GM12878 (cell line): ENCODE results near the gene IBA57. TPM values are rescaled to one million over a fixed set of nuclear protein-coding genes. Genes with fewer than 3 reads are reported as not detected.

ENCODE experiments used
- HDAC2 ChIP-seq: fragments of 200-600 bp; sonication (generic); IDR thresholded peaks from 2 replicates; pipeline ENCODE4 v1.6.1; 2017
- KDM1A ChIP-seq: fragments of 200-600 bp; sonication (generic); IDR thresholded peaks from 2 replicates; pipeline ENCODE4 v1.6.1; 2016; ENCODE audit warnings: borderline replicate concordance
- MEF2A ChIP-seq: IDR thresholded peaks from 2 replicates; pipeline ENCODE4 v1.6.1; 2011; ENCODE audit warnings: low read depth, mild to moderate bottlenecking, low read length, moderate library complexity; ENCODE audit not compliant: insufficient read depth
- NR2C2 ChIP-seq: IDR thresholded peaks from 2 replicates; pipeline ENCODE4 v1.6.1; 2011; ENCODE audit warnings: borderline replicate concordance, low read depth; ENCODE audit not compliant: control insufficient read depth, insufficient read length
- SMAD1 ChIP-seq: fragments of 450-650 bp; IDR thresholded peaks from 2 replicates; pipeline ENCODE4 v1.6.1; 2018; ENCODE audit warnings: mild to moderate bottlenecking, low read depth; ENCODE audit not compliant: partially characterized antibody
- YY1 ChIP-seq: IDR thresholded peaks from 2 replicates; pipeline ENCODE4 v1.6.1; 2011; ENCODE audit warnings: low read depth, mild to moderate bottlenecking, low read length
- ZNF274 ChIP-seq: IDR thresholded peaks from one replicate; pipeline ENCODE4 v1.8.0; 2011; ENCODE audit not compliant: insufficient read length, insufficient read depth
- polyA plus RNA-seq, 11 experiments: library from polyadenylated mRNA; depleted of rRNA in 4 of 11; unstranded in 6 of 11; stranded (reverse) in 5 of 11; fragments of >200 nt; fragmentation: Nextera tagmentation in 4 of 11; fragmentation: Illumina TruSeq in 1 of 11; extraction: Ambion mirVana in 4 of 11; extraction: Trizol in 1 of 11; gene quantifications; 1 replicate in 1 of 11; 2 replicates in 10 of 11; pipeline versions ENCODE4 v1.2.1 to v1.2.3, GENCODE V29; 2011 to 2016; ENCODE audit warnings: inconsistent platforms in 2 of 11, missing spikeins in 2 of 11, low read depth in 1 of 11
- total RNA-seq, 4 experiments: library from RNA; depleted of rRNA in 3 of 4; stranded (reverse); fragments of >200 nt in 3 of 4; fragmentation: Illumina TruSeq in 1 of 4; extraction: Trizol in 1 of 4; gene quantifications; 2 replicates each; pipeline versions ENCODE4 v1.2.1 to v1.2.3, GENCODE V29; 2013 to 2021
- TF ChIP-seq, protein P1 (sequence below): IDR thresholded peaks from 2 replicates; pipeline ENCODE4 v1.6.1; 2011; ENCODE audit warnings: low read depth, low read length, improper control_type of control experiment, borderline replicate concordance
- TF ChIP-seq, protein P2 (sequence below): fragments of 450-650 bp; IDR thresholded peaks from 2 replicates; pipeline ENCODE4 v1.6.1; 2018; ENCODE audit warnings: borderline replicate concordance, mild to moderate bottlenecking; ENCODE audit not compliant: partially characterized antibody
- TF ChIP-seq, protein P3 (sequence below): fragments of 450-650 bp; formaldehyde crosslinking; IDR thresholded peaks from 2 replicates; pipeline ENCODE4 v1.5.0; 2022; ENCODE audit warnings: mild to moderate bottlenecking, missing genetic modification characterization
- TF ChIP-seq, protein P4 (sequence below): fragments of 450-650 bp; IDR thresholded peaks from 2 replicates; pipeline ENCODE4 v1.6.1; 2016; ENCODE audit warnings: mild to moderate bottlenecking

Gene IBA57
- total and polyA plus RNA-seq, 10 of the 15 experiments (the other 5 are each of a cell fraction or from before 2014, with no cell fraction given), result 0.51 to 8.6 (median 3.7) TPM

DNA sequence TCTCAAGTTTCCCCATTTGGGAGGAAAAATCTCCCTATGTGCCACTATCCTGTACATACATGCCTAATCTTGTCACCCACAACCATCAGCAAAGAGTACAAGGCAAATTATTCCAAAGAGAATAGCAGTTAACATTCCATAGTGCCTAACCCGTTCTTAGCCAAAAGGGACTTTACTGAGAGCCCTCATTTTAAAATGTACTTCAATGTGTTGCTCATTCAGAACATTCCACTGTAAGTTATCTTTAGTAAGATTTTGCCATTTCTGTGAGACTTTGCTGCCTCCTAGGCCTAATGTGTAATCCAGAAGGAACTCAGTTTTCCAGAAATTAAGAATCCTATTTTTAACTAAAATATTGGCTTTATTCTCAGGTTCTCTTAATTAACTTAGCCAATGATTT is 45.3 kb upstream of the IBA57 start (continued):
- TF ChIP-seq, protein P1, sequence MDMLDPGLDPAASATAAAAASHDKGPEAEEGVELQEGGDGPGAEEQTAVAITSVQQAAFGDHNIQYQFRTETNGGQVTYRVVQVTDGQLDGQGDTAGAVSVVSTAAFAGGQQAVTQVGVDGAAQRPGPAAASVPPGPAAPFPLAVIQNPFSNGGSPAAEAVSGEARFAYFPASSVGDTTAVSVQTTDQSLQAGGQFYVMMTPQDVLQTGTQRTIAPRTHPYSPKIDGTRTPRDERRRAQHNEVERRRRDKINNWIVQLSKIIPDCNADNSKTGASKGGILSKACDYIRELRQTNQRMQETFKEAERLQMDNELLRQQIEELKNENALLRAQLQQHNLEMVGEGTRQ, result no peak
- TF ChIP-seq, protein P2, sequence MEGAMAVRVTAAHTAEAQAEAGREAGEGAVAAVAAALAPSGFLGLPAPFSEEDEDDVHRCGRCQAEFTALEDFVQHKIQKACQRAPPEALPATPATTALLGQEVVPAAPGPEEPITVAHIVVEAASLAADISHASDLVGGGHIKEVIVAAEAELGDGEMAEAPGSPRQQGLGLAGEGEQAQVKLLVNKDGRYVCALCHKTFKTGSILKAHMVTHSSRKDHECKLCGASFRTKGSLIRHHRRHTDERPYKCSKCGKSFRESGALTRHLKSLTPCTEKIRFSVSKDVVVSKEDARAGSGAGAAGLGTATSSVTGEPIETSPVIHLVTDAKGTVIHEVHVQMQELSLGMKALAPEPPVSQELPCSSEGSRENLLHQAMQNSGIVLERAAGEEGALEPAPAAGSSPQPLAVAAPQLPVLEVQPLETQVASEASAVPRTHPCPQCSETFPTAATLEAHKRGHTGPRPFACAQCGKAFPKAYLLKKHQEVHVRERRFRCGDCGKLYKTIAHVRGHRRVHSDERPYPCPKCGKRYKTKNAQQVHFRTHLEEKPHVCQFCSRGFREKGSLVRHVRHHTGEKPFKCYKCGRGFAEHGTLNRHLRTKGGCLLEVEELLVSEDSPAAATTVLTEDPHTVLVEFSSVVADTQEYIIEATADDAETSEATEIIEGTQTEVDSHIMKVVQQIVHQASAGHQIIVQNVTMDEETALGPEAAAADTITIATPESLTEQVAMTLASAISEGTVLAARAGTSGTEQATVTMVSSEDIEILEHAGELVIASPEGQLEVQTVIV, result no peak
- TF ChIP-seq NR2C2 (no peak), MEF2A (no peak), KDM1A (no peak), ZNF274 (no peak), YY1 (no peak), HDAC2 (no peak), SMAD1 (no peak)
- TF ChIP-seq, protein P3, sequence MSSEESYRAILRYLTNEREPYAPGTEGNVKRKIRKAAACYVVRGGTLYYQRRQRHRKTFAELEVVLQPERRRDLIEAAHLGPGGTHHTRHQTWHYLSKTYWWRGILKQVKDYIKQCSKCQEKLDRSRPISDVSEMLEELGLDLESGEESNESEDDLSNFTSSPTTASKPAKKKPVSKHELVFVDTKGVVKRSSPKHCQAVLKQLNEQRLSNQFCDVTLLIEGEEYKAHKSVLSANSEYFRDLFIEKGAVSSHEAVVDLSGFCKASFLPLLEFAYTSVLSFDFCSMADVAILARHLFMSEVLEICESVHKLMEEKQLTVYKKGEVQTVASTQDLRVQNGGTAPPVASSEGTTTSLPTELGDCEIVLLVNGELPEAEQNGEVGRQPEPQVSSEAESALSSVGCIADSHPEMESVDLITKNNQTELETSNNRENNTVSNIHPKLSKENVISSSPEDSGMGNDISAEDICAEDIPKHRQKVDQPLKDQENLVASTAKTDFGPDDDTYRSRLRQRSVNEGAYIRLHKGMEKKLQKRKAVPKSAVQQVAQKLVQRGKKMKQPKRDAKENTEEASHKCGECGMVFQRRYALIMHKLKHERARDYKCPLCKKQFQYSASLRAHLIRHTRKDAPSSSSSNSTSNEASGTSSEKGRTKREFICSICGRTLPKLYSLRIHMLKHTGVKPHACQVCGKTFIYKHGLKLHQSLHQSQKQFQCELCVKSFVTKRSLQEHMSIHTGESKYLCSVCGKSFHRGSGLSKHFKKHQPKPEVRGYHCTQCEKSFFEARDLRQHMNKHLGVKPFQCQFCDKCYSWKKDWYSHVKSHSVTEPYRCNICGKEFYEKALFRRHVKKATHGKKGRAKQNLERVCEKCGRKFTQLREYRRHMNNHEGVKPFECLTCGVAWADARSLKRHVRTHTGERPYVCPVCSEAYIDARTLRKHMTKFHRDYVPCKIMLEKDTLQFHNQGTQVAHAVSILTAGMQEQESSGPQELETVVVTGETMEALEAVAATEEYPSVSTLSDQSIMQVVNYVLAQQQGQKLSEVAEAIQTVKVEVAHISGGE (CRISPR knock-in tag), result no peak
- TF ChIP-seq, protein P4, sequence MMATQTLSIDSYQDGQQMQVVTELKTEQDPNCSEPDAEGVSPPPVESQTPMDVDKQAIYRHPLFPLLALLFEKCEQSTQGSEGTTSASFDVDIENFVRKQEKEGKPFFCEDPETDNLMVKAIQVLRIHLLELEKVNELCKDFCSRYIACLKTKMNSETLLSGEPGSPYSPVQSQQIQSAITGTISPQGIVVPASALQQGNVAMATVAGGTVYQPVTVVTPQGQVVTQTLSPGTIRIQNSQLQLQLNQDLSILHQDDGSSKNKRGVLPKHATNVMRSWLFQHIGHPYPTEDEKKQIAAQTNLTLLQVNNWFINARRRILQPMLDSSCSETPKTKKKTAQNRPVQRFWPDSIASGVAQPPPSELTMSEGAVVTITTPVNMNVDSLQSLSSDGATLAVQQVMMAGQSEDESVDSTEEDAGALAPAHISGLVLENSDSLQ, result no peak
